Measurements from ENCODE around the gene ADAT2.
"Not testable (repeated sequence)": the region's sequence is repeated elsewhere in the genome, so short reads cannot be mapped to it uniquely, and the experiment has no call there.

Gene ADAT2

GRCh38 chr6:143450453-143451371, at the start of gene ADAT2, which contains the start of gene PEX3:
Gene ADAT2, minus strand, starts transcription at chr6:143450695. Its CDS starts 37 bp downstream, at chr6:143450658.
Gene PEX3, plus strand, starts transcription at chr6:143450805. Its CDS starts 238 bp downstream, at chr6:143451043.
- in situ Hi-C loops (cut with MboI; ENCODE audit: low pct_unique_long_range_greater_than_20kb, low sequenced_read_pairs) = no loop called here
- peak; percentile 96 for DNase-seq

GRCh38 chr6:143498428-143498827, 47.9 kb upstream of the ADAT2 start:
- in situ Hi-C loops (cut with MboI; ENCODE audit: low pct_unique_long_range_greater_than_20kb, low sequenced_read_pairs) = no loop called here
- DNase-seq = peak; percentile 54

- no peak for DNase-seq
- in situ Hi-C loops (cut with MboI; ENCODE audit: low pct_unique_long_range_greater_than_20kb, low sequenced_read_pairs) = no loop called here
Observed at GRCh38 chr6:143496974-143497373, 46.5 kb upstream of the ADAT2 start.

- no peak for DNase-seq
- in situ Hi-C loops (cut with MboI; ENCODE audit: low pct_unique_long_range_greater_than_20kb, low sequenced_read_pairs) = no loop called here
Observed at GRCh38 chr6:143490775-143491174, 40.3 kb upstream of the ADAT2 start.

GRCh38 chr6:143490244-143490643, 39.7 kb upstream of the ADAT2 start:
- in situ Hi-C loops (cut with MboI; ENCODE audit: low pct_unique_long_range_greater_than_20kb, low sequenced_read_pairs) = no loop called here
- no peak for DNase-seq

- DNase-seq = no peak
Observed at GRCh38 chr6:143486752-143487151, 36.3 kb upstream of the ADAT2 start.

GRCh38 chr6:143485967-143486366, 35.5 kb upstream of the ADAT2 start:
- in situ Hi-C loops (cut with MboI; ENCODE audit: low pct_unique_long_range_greater_than_20kb, low sequenced_read_pairs) = no loop called here

More at GRCh38 chr6:143486752-143487151, 36.3 kb upstream of the ADAT2 start:
- in situ Hi-C loops (cut with MboI; ENCODE audit: low pct_unique_long_range_greater_than_20kb, low sequenced_read_pairs) = no loop called here

GRCh38 chr6:143482593-143482992, 32.1 kb upstream of the ADAT2 start:
- in situ Hi-C loops (cut with MboI; ENCODE audit: low pct_unique_long_range_greater_than_20kb, low sequenced_read_pairs) = no loop called here
- DNase-seq = no peak

More at GRCh38 chr6:143485967-143486366, 35.5 kb upstream of the ADAT2 start:
- no peak for DNase-seq

- in situ Hi-C loops (cut with MboI; ENCODE audit: low pct_unique_long_range_greater_than_20kb, low sequenced_read_pairs) = no loop called here
- DNase-seq = no peak
Observed at GRCh38 chr6:143478479-143479062, 28.1 kb upstream of the ADAT2 start.

GRCh38 chr6:143476545-143476944, 26.1 kb upstream of the ADAT2 start:
- in situ Hi-C loops (cut with MboI; ENCODE audit: low pct_unique_long_range_greater_than_20kb, low sequenced_read_pairs) = no loop called here
- no peak for DNase-seq

GRCh38 chr6:143471822-143472221, 21.3 kb upstream of the ADAT2 start:
- in situ Hi-C loops (cut with MboI; ENCODE audit: low pct_unique_long_range_greater_than_20kb, low sequenced_read_pairs) = no loop called here
- no peak for DNase-seq

- in situ Hi-C loops (cut with MboI; ENCODE audit: low pct_unique_long_range_greater_than_20kb, low sequenced_read_pairs); DNase-seq: not testable (repeated sequence)
Observed at GRCh38 chr6:143468823-143469222, 18.3 kb upstream of the ADAT2 start.

GRCh38 chr6:143468026-143468425, 17.5 kb upstream of the ADAT2 start:
- in situ Hi-C loops (cut with MboI; ENCODE audit: low pct_unique_long_range_greater_than_20kb, low sequenced_read_pairs) = no loop called here
- no peak for DNase-seq

- no peak for DNase-seq
- in situ Hi-C loops (cut with MboI; ENCODE audit: low pct_unique_long_range_greater_than_20kb, low sequenced_read_pairs) = no loop called here
Observed at GRCh38 chr6:143465546-143465945, 15.1 kb upstream of the ADAT2 start.

- no peak for DNase-seq
- in situ Hi-C loops (cut with MboI; ENCODE audit: low pct_unique_long_range_greater_than_20kb, low sequenced_read_pairs) = no loop called here
Observed at GRCh38 chr6:143457563-143458359, 7.3 kb upstream of the ADAT2 start.

GRCh38 chr6:143451531-143451930, 1.0 kb upstream of the ADAT2 start:
- in situ Hi-C loops (cut with MboI; ENCODE audit: low pct_unique_long_range_greater_than_20kb, low sequenced_read_pairs) = no loop called here
- DNase-seq = peak; percentile 27

GRCh38 chr6:143449714-143450452, 612 bp downstream of the ADAT2 start:
- in situ Hi-C loops (cut with MboI; ENCODE audit: low pct_unique_long_range_greater_than_20kb, low sequenced_read_pairs) = no loop called here
- peak; percentile 80 for DNase-seq

GRCh38 chr6:143449082-143449713, 1.3 kb downstream of the ADAT2 start:
- DNase-seq = no peak
- in situ Hi-C loops (cut with MboI; ENCODE audit: low pct_unique_long_range_greater_than_20kb, low sequenced_read_pairs) = no loop called here

Measured in KBM-7 (cell line).